ENCODE results near the gene DUSP3. TPM values are rescaled to one million over a fixed set of nuclear protein-coding genes. Genes with fewer than 3 reads are reported as not detected.

The DUSP3 gene
- total and polyA plus RNA-seq, 2 experiments from 2014 or later: 73.8 to 76.8 TPM

DNA sequence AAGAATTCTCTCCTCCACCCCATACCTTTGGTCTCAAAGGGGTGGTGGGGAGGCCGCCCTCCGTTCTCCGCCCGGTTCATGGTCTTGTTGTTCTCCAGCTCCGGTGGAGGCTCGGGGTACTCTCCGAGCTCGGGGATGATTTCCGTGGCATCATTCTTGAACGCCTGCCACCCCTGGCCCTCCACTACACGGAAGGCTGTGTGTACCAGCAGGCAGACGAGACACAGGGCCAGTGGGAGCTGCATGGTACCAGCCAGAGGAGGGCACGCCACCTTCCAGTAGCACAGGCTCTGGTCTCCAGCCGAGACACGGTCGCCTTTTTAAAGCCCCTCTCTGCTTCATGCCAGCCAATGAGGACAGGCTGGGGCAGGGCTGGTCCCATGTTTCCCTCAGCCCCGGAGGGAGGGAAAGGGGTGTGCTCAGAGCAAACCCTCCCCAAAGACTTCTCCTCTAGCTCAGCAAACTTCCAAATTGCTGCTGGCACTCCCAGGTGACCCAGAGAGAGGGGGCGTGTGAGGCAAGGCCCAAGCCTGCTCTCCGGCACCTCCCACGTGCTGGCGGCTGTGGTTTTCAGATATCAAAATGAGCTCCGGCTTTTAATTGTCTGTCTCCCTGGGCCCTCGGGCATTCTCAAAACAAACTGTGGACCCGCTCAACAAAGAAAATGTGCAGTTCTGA, 20.1 kb downstream of the DUSP3 start, which contains the start of gene SOST:
TSS of gene SOST (minus strand) at position 295 of the 678 bp plus-strand sequence. CDS start at position 245, 50 bp downstream.
- no peak for DNase-seq (ENCODE audit: low spot score)
- Histone ChIP-seq H3K27ac (no peak within 1 kb of the TSS), H3K4me2 (no peak within 1 kb of the TSS), H2AFZ (no peak within 1 kb of the TSS), H3K4me3 (no peak within 1 kb of the TSS), H3K27me3 (peaks cover 34% of the 10 kb centered on the region), H3K36me3 (replicated peaks; ENCODE audit: insufficient read depth, low read depth) (no peaks in the 10 kb centered on the region), H3K9me2 (replicated peaks; ENCODE audit: insufficient read depth) (no peaks in the 10 kb centered on the region), H3K4me1 (ENCODE audit: insufficient read depth) (peaks cover 2% of the 10 kb centered on the region), H3K79me2 (no peaks in the 10 kb centered on the region), H4K20me1 (ENCODE audit: insufficient read depth, poor library complexity, severe bottlenecking) (no peaks in the 10 kb centered on the region), H3K9me3 (ENCODE audit: low read depth) (no peaks in the 10 kb centered on the region)
- TF ChIP-seq EZH2phosphoT487 (IDR thresholded peaks at IDR 0.05; ENCODE audit: low read depth, severe bottlenecking, unreplicated experiment) (no peak), EZH2 (IDR thresholded peaks at IDR 0.05; ENCODE audit: borderline replicate concordance) (no peak)
- TF ChIP-seq, protein P1, sequence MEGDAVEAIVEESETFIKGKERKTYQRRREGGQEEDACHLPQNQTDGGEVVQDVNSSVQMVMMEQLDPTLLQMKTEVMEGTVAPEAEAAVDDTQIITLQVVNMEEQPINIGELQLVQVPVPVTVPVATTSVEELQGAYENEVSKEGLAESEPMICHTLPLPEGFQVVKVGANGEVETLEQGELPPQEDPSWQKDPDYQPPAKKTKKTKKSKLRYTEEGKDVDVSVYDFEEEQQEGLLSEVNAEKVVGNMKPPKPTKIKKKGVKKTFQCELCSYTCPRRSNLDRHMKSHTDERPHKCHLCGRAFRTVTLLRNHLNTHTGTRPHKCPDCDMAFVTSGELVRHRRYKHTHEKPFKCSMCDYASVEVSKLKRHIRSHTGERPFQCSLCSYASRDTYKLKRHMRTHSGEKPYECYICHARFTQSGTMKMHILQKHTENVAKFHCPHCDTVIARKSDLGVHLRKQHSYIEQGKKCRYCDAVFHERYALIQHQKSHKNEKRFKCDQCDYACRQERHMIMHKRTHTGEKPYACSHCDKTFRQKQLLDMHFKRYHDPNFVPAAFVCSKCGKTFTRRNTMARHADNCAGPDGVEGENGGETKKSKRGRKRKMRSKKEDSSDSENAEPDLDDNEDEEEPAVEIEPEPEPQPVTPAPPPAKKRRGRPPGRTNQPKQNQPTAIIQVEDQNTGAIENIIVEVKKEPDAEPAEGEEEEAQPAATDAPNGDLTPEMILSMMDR (IDR thresholded peaks at IDR 0.05; ENCODE audit: poor library complexity): no peak
- 81% methylated on average over 24 of the region's 24 CpGs for WGBS (ENCODE audit: low lambda C conversion rate, missing lambda C conversion rate)

DNA sequence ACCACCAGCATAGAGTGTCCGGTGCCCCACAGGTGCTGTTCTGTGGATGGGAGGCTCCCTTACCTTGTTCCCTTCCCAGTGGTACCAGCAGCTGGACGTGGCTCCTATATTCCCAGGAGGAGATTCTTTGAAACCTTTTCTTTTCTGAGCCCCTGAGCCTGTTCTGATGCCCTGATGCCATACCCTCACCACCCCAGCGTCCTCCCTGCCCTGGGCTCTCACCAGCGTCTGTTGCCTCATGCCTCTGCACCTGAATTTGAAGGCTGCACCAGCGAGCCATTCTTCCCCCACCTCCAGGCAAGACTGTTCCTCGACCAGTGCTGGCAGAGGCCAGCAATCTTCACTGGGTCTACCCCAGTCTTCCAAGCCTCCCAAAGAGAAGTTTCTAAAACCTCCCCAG, 20.7 kb downstream of the DUSP3 start:
- no peak overlapping the region for H2AFZ ChIP-seq
- no peaks in the 10 kb centered on the region for H3K9me2 ChIP-seq (replicated peaks; ENCODE audit: insufficient read depth)
- no peak overlapping the region for H3K4me3 ChIP-seq
- peaks cover 36% of the 10 kb centered on the region for H3K27me3 ChIP-seq
- no peaks in the 10 kb centered on the region for H3K36me3 ChIP-seq (replicated peaks; ENCODE audit: insufficient read depth, low read depth)
- no peaks in the 10 kb centered on the region for H3K79me2 ChIP-seq
- no peak overlapping the region for H3K4me2 ChIP-seq
- TF ChIP-seq EZH2phosphoT487 (IDR thresholded peaks at IDR 0.05; ENCODE audit: low read depth, severe bottlenecking, unreplicated experiment) (no peak), EZH2 (IDR thresholded peaks at IDR 0.05; ENCODE audit: borderline replicate concordance) (no peak)
- TF ChIP-seq, protein P1 (IDR thresholded peaks at IDR 0.05; ENCODE audit: poor library complexity): no peak
- no peaks in the 10 kb centered on the region for H4K20me1 ChIP-seq (ENCODE audit: insufficient read depth, poor library complexity, severe bottlenecking)
- H3K9me3 ChIP-seq (ENCODE audit: low read depth): no peaks in the 10 kb centered on the region
- no peak overlapping the region for H3K27ac ChIP-seq
- DNase-seq (ENCODE audit: low spot score): no peak
- 92% methylated on average over 6 of the region's 6 CpGs for WGBS (ENCODE audit: low lambda C conversion rate, missing lambda C conversion rate)
- peaks cover 2% of the 10 kb centered on the region for H3K4me1 ChIP-seq (ENCODE audit: insufficient read depth)

DNA sequence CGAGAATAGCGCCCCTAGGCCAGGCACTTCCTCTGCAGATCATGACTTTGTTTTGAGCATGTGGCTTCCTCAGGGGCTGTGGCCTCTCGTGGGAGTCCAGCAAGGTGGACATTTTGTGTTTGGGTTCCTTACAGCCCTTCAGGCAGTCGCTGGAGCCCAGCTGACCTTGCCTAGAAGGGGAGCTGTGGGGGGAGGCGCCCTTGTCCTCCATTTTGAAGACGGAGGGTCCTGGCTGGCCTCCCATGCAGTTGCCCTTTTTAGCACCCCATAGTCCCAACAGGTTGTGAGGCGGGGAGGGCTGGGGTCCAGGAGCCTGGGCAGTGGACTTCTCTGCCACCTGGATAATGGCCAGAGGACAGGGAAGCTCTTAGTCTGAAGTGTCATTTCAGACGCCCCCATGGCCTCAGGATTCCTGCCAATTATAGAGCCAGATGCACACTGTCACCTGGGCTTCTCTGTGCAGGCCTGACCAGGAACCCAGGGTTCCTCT, 21.6 kb downstream of the DUSP3 start:
- Histone ChIP-seq H3K4me1 (ENCODE audit: insufficient read depth) (peaks cover 2% of the 10 kb centered on the region), H3K27me3 (peaks cover 43% of the 10 kb centered on the region), H3K4me3 (no peak overlapping the region), H2AFZ (no peak overlapping the region), H3K79me2 (no peaks in the 10 kb centered on the region), H3K36me3 (replicated peaks; ENCODE audit: insufficient read depth, low read depth) (no peaks in the 10 kb centered on the region), H3K9me3 (ENCODE audit: low read depth) (no peaks in the 10 kb centered on the region), H4K20me1 (ENCODE audit: insufficient read depth, poor library complexity, severe bottlenecking) (no peaks in the 10 kb centered on the region), H3K9me2 (replicated peaks; ENCODE audit: insufficient read depth) (no peaks in the 10 kb centered on the region), H3K27ac (no peak overlapping the region), H3K4me2 (no peak overlapping the region)
- TF ChIP-seq, protein P1 (IDR thresholded peaks at IDR 0.05; ENCODE audit: poor library complexity): no peak
- TF ChIP-seq EZH2phosphoT487 (IDR thresholded peaks at IDR 0.05; ENCODE audit: low read depth, severe bottlenecking, unreplicated experiment) (no peak), EZH2 (IDR thresholded peaks at IDR 0.05; ENCODE audit: borderline replicate concordance) (no peak)
- DNase-seq (ENCODE audit: low spot score): no peak
- WGBS (ENCODE audit: low lambda C conversion rate, missing lambda C conversion rate): 85% methylated on average over 8 of the region's 8 CpGs

Measured in hepatocyte (in vitro differentiated cells).